GM18868 (cell line): ENCODE measurements around the gene TOLLIP.

ENCODE experiments used
- ATAC-seq: cut with Tn5 transposase; IDR thresholded peaks from one replicate; pipeline ENCODE4 v1.9.1; 2021; ENCODE audit warnings: mild to moderate bottlenecking, moderate library complexity; ENCODE audit not compliant: unreplicated experiment

Gene TOLLIP

DNA sequence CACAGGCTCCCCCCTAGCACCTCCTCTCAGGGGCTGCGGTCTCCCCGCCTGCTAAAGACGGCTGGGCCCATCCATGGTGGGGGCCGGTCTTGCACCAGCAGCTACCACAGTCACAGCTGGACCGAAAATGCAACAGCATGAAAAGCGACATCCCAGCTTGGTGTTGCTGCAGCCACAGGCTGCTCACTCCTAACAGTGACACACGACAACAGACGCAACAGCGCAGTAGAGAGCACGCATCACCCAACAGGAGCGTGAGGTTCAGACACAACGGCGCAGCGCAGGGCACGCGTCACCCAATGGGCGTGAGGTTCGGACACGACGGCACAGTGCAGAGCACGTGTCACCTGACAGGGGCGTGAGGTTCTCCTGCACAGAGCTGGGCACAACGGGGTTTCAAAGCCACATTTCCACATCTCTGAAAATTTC lies 24.1 kb downstream of the TOLLIP start:
- ATAC-seq, result no peak

DNA sequence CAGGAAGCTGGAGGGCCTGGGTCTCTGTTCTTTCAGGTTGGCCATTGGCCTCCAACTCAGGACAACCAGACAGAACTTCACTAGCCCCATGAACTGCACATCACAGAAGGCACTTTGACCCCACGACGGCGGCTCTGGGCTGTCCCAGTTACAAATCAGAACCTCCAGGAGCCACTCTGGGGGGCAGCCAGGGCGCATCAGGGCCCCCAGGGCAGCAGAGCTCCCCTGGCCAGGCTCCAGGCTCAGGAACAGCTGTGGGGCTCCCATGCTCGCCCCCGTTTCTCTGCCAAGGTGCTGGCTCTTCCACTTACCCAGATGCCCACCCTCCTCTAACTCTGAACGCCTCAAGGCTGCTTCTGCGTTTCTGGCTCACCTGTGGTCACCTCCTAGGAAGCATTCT lies 25.5 kb downstream of the TOLLIP start:
- ATAC-seq, result no peak

DNA sequence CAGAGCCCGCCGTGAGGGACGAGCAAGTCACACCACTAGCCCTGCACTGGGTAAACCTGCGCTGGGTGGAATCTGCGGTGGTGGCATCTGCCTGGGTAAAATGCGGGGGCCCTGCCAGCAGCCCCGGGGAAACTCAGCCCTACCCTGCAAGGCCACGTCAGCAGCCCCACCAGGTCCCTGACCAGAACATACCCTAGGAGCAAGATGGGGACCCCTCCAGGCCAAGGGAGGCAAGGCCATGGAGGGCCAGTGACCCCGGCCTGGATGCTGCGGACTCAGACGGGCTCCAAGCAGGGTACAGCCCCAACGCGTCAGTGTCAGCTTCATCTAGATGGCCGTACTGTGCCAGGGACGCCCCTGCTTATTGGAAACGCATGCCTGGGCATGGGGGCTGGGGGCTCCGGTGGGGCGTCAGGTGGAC lies 26.3 kb downstream of the TOLLIP start:
- no peak for ATAC-seq

DNA sequence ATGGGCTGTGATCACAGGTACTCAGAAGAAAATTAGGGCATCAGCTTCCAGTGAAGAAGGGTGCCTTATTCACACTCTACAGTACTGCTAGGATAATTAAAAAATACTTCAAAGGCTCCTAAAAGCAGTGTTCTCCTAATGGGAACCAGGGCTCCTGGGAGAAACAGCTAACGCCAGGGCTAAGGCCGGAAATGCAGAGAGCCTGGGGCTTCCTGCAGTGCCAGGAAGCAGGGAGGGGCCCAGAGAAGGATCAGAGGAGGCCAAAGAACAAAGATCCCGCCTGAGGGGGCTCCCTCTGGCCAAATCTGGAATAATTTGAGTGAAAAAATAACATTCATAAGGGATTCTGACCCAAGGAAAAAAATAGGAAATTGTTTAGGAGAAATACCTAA lies 27.5 kb downstream of the TOLLIP start:
- no peak for ATAC-seq

DNA sequence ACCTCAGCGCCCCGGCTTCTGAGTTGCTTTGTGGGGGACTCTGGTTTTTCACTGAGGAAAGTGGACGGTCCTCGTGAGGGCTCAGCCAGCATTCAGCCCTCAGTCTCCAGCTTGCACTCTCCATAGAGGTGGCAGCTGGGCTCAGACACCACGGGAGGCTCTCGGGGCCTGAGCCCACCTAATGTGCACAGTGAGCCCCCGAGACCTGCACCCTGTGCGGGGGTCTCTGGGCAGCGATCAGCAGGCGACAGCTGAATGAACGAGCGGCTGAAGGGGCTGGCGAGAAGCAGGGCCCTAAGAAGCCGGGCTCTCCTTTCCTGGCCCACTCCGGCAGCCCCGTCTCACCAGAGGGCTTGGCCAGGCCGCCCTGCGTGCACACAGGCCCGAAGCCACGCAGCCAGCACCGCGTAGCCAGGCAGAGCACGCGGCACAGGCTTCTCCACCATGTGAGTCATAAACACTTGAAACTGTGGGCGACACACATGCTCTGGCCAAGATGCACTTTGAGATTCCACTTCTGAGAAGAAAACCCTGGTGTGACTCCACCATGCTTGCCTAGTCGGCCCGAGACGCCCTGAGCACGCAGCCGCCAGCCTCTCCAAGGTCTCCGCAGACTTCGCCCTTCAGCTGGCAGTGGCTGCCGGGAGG lies 28.0 kb downstream of the TOLLIP start:
- no peak for ATAC-seq

DNA sequence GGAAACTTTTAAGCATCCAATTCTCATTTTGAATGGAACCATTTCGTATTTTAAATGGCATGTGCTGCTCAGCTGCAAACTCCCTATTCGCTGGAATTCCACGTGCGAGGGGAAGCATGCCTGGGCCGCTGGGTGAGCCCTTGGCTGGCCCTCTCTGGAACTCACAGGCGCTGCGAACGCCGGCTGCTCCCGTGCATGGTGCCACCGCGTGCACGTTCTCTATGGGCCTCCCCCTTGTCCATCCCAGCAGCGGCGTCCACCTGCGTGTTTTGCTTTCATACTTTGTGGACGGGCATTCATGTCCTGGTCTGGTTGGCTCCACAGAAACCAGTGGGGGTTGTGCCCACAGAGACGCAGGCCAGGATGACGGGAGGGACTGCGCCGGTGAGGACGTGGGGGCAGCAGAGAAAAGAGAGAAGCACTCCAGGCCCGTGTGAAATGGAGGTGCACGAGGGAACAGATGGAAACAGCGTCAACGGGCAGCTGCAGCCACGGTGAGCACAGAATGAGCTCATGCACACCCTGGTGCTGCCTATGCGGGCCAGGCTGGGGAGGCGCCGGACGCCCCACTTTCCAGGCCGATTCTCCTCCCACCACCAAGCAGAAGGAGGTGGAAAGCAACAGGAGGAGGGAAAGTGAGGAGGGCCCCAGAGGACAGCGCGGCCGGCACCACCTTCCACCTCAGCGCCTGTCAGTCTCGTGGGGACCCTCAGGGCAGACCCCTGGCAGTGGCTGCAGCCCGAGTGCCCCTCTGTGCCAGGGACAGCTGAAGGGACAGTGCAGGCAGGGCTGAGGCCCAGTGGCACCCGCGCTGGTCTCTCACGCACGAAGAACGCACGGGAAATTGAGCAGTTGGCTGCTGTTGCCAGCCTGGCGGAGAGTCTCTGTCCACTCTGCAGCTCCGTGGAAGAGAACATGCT lies 29.1 kb downstream of the TOLLIP start:
- no peak for ATAC-seq

DNA sequence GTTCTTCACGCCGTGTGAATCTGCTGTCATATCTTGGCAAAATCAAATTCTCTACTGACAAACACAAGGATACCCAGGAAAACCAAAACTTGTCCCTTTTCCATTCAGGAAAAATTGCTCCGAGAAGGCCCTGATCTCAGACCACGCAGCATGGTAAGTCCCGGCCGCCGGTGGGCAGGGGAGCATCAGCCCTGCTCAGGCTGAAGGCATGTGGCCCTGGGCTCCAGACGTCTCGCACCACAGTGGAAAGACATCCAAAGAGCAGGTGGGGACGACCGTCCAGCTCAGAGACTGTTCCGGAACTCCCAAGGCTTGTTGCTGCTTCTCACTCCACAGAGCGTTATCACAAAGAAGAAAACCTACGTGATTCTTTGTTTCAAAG lies 29.8 kb downstream of the TOLLIP start:
- ATAC-seq, result no peak

DNA sequence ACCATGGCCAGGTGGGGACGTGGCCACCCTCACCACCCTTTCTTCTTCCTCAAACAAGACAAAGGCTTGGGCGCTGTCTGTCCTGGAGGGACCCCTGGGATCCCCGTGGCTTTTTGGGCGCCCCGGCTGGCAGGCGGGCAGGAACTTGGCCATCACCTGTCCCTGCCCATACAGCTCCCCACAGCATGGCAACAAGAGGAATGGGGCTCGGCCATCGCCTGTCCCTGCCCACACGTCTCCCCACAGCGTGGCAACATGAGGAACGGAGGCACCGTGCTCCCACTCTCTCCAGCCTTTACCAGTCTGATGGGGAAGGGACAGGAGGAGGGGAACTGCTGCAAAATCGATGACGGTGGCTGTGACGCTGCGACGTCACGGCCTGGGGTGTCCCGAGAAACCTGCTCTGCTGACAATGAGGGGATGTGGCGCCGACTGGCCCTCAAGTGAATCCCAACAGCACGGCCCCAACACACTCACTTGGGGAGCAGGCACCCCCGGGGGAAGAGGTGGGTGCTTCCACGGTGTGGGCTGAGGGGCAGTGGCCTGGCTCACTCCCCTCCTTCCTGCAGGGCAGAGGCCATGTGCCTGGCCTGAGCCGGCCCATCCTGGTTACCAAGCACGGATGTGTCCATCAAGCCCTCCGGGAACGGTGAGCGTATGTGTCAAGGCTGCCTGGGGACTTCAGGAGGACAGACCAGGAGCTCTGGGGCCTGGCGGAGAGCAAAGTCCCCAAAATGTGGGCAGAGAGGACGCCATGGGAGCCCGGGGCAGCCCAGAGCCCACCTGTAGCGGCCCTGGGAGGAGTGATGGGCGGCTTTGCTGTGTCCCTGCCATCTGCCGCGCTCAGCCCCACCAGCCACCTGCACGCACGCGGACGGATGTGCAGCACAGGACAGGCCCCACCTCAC lies 30.4 kb downstream of the TOLLIP start:
- ATAC-seq, result no peak

DNA sequence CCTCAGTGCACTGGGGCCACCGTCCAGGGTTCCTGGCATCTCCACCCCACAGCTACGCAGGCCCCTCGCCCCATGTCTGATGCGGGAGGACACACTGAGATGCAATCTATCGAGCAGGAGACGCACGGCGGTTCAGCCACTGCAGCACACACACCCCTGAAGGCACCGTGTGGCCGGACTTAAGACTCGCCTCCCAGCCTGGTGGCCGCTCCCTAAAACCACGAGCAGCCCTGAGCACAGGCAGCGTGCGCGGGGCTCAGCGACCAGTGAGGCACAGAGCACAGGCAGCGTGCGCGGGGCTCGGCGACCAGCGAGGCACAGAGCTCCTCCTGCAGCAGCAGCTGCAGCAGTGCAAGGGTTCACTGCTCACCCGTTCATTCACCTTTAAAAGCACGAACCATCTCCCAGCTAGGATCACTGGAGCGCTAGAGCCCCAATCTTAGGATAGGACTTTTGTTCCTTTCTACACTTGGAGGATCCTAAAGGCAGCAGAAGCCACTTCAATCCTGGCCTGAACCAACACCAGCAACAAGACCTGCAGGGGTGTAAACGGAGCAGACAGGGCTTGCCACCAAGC lies 31.4 kb downstream of the TOLLIP start:
- ATAC-seq, result no peak

DNA sequence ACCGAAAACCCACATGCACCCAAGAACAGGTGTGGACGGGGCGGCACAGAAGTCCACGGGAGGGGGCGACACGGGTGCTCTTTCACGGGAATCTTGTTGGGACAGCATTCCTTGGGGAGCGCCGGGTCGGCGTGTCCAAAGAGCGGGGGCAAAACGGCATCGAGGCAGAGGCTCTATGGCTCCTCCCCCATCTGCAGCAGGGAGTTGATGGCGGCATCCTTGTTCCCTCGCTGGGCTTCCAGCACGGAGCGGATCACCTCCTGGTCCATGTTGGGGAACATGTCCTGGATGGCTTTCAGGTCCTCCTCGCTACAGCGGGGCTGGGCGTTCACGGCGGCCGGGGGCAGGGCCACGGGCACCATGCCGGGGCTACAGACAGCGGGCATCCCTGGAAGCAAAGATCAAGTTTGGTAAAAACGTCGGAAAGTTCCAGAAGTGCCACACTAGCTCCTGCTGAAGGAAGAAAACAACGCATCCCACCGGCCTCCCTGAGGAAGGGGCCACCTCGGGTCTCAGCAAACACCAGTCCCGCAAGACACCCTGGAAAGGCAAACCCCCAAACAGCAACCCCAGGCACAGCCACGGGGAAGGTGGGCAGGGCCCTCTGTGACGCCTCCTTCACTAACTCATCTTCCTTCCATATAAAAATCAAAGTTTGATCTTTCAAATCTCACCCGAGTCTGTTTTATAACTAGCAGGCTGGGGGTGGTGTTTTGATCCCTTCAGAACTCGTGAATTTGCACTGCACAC lies 32.4 kb downstream of the TOLLIP start:
- no peak for ATAC-seq

DNA sequence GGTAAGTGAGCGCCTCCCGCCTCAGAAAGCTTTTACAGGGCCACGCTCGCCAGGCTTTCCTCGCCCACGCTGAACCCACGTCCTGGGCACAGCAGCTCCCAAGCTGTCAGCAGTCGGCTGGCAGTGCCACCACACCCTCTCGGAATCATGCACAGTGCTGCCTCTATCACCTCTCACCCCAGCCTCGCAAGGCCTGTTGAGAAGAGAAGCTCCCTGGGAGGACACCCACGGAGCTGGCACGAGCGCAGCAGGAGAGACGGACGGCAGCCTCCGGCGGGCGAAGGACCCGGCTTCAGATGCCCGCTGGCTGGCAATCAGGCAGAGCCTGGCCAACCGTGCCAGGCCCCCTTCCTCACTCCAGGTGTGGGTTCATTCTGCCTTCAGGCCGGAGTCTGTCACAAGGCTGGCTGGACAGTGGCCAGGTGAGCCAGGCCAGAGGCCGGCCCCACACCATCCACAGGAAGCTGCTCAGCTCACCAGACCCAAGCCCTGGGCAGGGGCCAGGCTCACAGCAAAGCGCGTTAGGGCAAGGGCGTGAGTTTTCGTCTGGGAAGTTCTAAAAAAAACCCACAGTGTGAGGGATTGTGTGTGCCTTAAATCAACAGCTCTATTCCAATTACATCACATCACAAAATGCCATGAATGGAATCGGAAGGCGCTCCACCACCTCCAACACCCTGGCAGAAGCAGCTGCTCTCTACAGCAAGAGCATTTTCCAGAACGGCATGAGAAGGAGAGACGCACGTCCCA lies 33.2 kb downstream of the TOLLIP start:
- ATAC-seq, result no peak

DNA sequence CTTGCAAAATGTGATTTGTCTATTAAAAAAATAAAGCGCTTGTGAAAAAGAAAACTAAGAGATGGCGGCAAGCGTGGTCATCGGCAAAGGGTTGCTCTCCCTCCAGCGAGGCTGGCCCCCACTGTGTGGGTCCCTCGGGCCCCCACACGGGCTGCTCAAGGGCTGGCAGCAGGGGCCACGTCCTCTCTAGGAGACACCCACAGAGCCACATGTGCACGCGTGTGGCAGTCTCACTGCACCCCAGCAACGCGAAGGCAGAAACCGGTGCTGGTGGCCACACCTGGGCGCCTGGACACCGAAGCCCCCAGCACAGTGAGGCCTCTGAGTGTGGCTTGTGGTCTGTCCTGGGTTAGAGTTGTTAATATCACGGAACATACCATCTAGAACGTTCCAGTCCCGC lies 34.4 kb downstream of the TOLLIP start:
- ATAC-seq, result no peak

DNA sequence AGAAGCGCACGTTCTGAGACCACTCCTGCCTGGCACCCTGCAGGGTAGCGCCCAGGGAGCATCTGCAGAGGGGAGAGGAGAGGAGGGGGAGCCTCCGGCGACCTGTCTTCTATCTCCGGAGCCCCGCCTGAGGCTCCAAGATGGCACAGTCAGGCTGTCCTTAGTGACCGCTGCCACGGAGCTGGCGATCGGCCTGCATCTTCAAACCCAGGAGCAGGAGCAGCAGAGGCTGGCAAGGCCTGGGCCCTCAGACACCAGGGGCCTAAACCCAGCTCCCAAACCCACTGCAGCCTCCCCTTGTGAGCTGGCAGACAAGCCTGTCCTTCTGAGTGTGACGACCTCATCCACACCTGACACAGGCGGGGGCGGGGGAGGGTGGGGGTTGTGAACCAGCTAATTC lies 34.9 kb downstream of the TOLLIP start:
- no peak for ATAC-seq

DNA sequence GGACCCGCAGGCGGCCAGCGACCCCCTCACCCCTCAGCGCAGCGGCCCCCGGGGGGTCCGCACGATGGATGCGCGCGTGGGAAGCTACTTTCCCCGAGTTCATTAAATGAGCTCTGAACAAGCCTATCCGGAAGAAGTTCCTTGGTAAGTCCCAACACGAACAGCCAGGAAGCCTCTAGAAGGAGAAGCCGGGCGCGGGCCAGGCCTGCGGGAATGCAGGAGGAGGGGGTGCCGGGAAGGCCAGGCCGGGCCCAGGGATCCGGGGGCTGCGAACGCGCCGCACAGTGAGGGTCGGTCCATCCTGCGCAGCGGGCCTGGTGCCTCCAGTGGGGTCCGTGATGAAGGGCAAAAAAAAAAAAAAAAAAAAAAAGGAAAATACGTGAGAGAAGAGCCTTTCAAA lies 36.9 kb downstream of the TOLLIP start:
- no peak for ATAC-seq

DNA sequence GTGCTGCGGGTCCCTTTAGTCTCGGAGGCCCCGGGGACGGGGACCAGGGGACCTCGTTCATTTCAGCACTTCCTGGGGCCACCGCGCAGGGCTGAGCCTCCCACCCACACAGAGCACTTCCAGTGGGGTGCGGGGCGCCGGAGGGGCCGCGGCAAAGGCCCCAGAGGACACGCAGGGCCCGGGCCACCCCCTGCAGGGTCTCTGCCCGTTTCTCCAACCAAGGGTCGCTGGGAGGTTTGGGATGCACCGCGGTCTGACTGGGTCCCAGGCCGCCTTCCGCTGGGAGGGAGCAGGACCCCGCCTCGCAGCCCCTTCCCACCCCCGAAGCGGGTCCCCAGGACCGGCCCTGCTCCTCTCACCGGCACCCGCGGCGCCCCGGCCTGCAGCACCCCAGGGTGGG lies 37.5 kb downstream of the TOLLIP start:
- no peak for ATAC-seq

DNA sequence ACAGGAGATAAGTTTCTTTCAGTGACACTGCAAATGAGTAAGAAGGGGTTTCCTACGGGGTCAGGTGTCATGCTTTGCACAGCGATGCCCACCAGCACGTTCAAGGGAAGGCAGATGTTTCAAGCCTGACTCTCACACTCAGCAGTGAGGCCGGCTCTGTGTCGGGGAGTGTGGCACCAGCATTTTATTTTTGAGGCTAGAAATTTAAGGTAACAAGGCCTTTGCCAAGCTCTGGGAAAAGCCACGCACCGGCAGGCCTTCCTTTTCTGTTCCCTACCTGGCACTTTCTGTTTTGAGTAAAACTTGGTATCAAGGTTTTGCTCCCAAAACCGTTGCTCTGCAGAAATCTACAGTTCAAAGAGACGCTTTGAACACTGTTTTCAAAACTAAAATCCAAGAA lies 38.0 kb downstream of the TOLLIP start:
- ATAC-seq, result no peak

DNA sequence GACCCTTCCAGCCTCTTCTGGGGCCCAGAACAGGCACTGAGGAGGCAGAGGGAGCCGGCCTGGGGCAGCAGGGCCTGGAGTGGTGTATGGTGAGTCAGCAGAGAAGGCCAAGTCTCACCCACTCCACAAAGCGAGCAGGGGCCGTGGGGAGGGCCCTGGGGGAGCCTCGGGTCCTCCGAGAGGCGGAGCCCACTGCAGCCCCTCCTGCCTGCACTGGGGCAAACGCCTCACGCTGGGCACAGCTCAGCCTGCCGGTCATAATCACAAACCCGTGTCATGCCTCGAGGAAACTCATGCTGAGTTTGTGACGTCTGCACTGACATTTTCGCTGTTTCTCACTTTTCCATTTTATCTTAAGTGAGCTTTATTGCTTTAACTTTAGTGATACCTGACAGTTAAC lies 38.4 kb downstream of the TOLLIP start:
- ATAC-seq, result no peak

DNA sequence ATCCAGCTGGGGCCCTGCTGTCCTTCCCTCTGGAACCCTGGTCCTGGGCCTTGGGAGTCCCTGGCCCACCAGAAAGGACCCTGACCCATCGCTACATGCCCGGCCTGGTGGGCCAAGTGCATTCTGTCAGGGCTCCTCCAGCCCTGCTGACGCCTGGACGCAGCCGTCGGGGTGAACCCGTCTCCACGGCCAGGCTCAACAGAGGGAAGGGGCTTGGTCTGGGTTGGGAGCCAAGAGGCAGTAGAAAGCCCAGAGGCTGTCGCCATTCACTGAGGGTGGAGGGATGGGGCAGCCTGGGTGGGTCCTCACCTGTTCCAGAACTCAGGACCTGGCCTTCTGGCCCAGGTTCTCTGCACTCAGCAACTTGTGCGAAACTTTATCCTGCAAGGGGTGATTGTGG lies 39.0 kb downstream of the TOLLIP start:
- no peak for ATAC-seq

DNA sequence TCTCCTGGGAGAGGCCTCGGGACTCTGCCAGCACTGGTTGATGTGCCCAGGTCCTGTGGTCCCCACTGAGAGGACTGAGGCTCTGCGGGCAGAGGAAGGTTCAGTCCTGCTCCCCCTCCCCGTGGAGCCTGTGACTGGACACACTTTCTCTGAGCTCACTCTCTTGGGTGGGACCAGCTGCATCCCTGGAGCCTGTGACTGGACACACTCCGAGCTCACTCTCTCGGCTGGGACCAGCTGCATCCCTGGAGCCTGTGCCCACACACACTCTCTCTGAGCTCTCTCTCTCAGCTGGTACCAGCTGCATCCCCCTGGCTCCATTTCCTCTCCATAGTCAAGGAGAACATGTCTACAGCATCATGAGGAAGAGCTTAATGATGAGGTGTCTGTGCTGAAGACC lies 39.5 kb downstream of the TOLLIP start:
- no peak for ATAC-seq
